Cardiac septum (tissue), 1 donor: ENCODE measurements around the gene BIRC6. TPM values are rescaled to one million over a fixed set of nuclear protein-coding genes. Genes with fewer than 3 reads are reported as not detected.
"Not testable (repeated sequence)": the region's sequence is repeated elsewhere in the genome, so short reads cannot be mapped to it uniquely, and the experiment has no call there.

Experiments
- DNase-seq: peaks from one replicate; pipeline ENCODE4 v3.0.0-alpha.2; 2020; ENCODE audit warnings: low spot score
- intact Hi-C: fragments of 100-400 bp; cut with DNase I; formaldehyde crosslinking; loops from one replicate; pipeline ENCODE4 v1.14.0; 2022
- long read RNA-seq: library from polyadenylated mRNA; unstranded; transcript quantifications from one replicate; pipeline ENCODE4 v2.0.0, GENCODE V29; 2021
- total RNA-seq: library from RNA; stranded (reverse); fragmentation: NEBNext Ultra II Directional; extraction: Animal tissue kit (Norgen Biotek cat#: 25700); gene quantifications from one replicate; pipeline ENCODE4 v1.2.1, GENCODE V29; 2021
- donor health status: DM: no; HTN: no; CAD: no.

BIRC6 gene, protein sequence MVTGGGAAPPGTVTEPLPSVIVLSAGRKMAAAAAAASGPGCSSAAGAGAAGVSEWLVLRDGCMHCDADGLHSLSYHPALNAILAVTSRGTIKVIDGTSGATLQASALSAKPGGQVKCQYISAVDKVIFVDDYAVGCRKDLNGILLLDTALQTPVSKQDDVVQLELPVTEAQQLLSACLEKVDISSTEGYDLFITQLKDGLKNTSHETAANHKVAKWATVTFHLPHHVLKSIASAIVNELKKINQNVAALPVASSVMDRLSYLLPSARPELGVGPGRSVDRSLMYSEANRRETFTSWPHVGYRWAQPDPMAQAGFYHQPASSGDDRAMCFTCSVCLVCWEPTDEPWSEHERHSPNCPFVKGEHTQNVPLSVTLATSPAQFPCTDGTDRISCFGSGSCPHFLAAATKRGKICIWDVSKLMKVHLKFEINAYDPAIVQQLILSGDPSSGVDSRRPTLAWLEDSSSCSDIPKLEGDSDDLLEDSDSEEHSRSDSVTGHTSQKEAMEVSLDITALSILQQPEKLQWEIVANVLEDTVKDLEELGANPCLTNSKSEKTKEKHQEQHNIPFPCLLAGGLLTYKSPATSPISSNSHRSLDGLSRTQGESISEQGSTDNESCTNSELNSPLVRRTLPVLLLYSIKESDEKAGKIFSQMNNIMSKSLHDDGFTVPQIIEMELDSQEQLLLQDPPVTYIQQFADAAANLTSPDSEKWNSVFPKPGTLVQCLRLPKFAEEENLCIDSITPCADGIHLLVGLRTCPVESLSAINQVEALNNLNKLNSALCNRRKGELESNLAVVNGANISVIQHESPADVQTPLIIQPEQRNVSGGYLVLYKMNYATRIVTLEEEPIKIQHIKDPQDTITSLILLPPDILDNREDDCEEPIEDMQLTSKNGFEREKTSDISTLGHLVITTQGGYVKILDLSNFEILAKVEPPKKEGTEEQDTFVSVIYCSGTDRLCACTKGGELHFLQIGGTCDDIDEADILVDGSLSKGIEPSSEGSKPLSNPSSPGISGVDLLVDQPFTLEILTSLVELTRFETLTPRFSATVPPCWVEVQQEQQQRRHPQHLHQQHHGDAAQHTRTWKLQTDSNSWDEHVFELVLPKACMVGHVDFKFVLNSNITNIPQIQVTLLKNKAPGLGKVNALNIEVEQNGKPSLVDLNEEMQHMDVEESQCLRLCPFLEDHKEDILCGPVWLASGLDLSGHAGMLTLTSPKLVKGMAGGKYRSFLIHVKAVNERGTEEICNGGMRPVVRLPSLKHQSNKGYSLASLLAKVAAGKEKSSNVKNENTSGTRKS (N-terminal part only)
- 57.0 TPM for total RNA-seq
- long read RNA-seq, partial matches to known transcripts: 16 of 23 reads
- long read RNA-seq, other reads (novel, unspliced or antisense): 7 of 23 reads

GRCh38 chr2:32356681-32357317 lies at the start of gene BIRC6:
TSS of gene BIRC6 (plus strand) at chr2:32357023. CDS start at chr2:32357162, 139 bp downstream.
- intact Hi-C loops: loop anchor here (2.0 kb wide), 2 partner anchors 80 to 192 kb away; partner anchors contain the start of genes SLC30A6 and YIPF4
- peak; percentile 99 for DNase-seq

DNA sequence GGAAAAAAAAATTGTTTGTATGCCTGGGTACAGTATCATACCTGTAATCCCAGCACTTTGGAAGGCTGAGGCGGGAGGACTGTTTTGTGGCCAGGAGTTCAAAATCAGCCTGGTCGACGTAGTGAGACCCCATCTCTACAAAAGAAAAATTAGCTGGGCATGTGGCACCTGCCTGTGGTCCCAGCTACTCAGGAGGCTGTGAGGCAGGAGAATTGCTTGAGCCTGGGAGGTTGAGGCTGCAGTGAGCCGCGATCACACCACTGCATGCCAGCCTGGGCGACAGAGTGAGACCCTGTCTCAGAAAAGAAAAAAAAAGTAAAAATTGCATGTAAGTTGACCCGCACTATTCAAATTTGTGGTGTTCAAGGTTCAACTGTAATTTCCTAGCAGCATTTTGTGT lies 46.2 kb upstream of the BIRC6 start:
- intact Hi-C loops: no loop called here
- DNase-seq: no peak

- intact Hi-C loops: no loop called here
- DNase-seq: no peak
Observed at GRCh38 chr2:32314886-32315285, 41.9 kb upstream of the BIRC6 start.

DNA sequence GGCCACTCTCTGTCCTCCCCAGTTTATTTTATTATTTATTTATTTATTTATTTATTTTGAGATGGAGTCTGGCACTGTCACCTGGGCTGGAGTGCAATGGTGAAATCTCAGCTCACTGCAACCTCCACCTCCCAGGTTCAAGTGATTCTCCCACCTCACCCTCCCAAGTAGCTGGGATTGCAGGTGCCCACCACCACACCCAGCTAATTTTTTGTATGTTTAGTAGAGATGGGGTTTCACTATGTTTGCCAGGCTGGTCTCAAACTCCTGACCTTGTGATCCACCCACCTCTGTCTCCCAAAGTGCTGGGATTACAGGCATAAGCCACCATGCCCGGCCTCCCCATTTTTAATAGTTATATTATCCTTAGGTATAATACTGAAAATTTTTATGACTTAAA lies 28.1 kb upstream of the BIRC6 start:
- intact Hi-C loops, DNase-seq: not testable (repeated sequence)

DNA sequence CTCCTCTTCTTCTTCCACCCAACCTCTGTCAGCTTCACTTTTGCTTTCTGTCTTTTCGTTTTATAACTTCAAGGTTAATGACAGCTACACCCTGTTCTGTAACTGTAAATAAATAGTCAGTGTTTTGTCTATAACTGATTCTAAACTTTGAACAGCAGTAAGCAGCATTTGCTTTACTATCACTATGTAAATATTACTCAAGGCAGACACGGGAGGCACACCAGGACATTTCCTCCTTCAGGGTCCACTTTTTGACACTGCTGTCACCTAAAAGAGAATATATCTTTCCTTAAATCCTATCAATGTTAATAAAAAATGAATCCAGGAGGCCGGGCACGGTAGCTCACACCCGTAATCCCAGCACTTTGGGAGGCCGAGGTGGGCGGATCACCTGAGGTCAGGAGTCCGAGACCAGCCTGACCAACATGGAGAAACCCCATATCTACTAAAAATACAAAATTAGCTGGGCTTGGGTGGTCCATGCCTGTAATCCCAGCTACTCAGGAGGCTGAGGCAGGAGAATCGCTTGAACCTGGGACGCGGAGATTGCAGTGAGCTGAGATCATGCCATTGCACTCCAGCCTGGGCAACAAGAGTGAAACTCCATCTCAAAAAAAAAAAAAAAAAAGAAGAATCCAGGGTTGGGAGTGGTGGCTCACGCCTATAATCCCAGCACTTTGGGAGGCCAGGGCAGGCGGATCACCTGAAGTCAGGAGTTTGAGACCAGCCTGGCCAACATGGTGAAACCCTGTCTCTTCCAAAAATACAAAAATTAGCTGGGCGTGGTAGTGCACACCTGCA lies 27.4 kb upstream of the BIRC6 start:
- intact Hi-C loops, DNase-seq: not testable (repeated sequence)

GRCh38 chr2:32330136-32330535 lies 26.7 kb upstream of the BIRC6 start:
- intact Hi-C loops: no loop called here

GRCh38 chr2:32342801-32343200 lies 14.0 kb upstream of the BIRC6 start:
- intact Hi-C loops: no loop called here
- DNase-seq: no peak

More at GRCh38 chr2:32330136-32330535, 26.7 kb upstream of the BIRC6 start:
- DNase-seq: no peak

DNA sequence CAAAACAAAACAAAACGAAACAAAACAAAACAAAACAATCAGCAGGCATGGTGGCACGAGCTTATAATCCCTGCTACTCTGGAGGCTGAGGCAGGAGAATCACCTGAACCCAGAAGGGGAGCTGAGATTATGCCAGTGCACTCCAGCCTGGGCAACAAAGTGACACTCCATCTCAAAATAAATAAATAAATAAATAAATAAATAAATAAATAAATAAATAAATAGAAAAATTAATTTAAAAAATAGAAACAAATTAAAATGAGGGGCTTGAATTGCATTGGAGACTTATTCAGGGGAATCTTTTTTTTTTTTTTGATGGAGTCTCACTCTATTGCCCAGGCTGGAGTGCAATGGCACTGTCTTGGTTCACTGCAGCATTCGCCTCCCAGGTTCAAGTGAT lies 6.0 kb upstream of the BIRC6 start:
- intact Hi-C loops, DNase-seq: not testable (repeated sequence)

DNA sequence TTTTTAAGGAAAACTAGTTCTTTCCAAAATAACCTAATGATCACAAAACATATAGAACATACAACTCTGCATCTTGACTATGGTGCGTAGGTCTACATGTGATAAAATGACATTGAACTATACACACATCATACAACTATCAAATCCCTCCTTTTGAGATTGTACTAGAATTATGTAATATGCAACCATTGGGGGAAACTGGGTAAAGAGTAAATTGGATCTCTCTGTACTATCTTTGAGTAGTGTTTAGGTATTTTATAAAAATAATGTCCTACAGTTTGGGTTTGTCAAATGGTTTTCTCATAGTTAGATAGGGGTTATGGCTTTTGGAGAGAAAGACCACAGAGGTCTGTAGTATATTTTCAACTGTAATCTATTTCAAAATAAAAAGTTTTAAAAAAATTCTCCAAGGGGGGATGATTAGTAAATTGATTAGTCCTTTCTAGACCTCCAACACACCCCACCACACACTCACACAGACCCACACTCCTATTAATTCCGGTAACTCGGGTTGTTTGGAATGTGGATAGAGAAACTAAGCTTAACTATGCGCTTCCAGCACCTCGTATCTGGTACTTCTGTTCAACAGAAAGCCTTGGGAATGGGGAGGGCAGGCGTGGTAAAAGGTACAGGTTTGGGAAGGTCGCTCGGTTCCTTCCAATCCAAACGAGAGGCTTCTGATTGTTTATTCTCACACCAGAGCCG lies 695 bp upstream of the BIRC6 start:
- intact Hi-C loops: loop anchor here (2.0 kb wide), 2 partner anchors 79 to 191 kb away; partner anchors contain the start of genes SLC30A6 and YIPF4
- no peak for DNase-seq

DNA sequence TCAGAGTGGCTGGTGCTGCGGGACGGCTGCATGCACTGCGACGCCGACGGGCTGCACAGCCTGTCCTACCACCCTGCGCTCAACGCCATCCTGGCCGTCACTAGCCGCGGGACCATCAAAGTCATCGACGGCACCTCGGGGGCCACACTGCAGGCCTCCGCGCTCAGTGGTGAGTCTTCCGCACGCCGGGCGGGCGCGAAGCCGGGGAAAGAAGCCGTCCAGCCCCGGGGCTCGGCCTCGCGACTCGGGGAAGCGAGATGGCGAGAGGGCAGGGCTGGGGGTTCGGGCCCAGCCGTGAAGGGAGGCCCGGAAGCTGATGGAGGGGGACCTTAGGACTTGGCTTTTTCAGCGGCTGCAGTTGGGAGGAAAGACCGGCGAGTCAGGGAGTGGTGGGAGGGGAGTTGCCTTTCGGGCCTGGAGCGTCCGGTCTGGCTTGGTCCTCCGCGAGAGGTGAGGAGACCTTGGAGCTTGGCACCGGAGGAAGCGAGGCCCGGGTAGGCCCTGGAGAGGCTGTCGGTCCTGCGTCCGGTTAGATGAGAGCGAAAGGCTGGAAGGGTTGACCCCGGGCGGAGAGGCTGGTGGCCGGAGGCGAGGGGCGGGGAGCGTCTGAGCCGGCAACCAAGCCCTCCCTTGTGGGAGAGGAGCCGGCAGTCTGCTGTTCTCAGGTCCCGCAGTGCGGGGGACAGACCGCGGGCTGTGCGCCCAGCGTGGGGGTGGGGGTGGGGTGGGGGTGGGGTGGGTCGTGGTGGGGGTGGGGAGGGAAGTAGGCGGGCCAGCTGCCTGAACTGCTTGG lies 691 bp downstream of the BIRC6 start:
- intact Hi-C loops: loop anchor here (2.0 kb wide), 2 partner anchors 81 to 193 kb away; partner anchors contain the start of genes SLC30A6 and YIPF4
- peak; percentile 80 for DNase-seq

GRCh38 chr2:32358111-32358482 lies 1.3 kb downstream of the BIRC6 start:
- DNase-seq: no peak
- intact Hi-C loops: no loop called here

DNA sequence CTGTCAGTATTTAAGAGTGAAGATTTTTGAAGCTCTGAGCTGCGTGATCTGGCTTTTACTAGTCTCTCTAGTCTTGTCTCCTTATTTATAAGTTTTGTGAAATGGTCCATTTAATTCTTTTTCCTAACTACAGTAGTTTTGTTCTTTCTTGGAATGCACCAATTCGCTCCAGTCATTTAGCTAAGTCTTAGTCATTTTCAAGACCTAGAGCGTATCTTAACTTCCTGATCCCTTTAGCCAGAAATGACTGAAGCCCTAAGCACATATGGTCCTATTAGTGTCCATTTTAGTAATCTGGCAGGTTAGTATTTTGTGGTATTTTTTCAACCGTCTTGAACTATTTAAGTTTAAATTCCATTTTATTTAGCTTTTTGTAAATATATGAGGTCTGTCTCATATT lies 3.6 kb downstream of the BIRC6 start:
- intact Hi-C loops: no loop called here
- no peak for DNase-seq

GRCh38 chr2:32362997-32363396 lies 6.2 kb downstream of the BIRC6 start:
- intact Hi-C loops, DNase-seq: not testable (repeated sequence)

GRCh38 chr2:32363597-32363996 lies 6.8 kb downstream of the BIRC6 start:
- DNase-seq: no peak
- intact Hi-C loops: no loop called here

DNA sequence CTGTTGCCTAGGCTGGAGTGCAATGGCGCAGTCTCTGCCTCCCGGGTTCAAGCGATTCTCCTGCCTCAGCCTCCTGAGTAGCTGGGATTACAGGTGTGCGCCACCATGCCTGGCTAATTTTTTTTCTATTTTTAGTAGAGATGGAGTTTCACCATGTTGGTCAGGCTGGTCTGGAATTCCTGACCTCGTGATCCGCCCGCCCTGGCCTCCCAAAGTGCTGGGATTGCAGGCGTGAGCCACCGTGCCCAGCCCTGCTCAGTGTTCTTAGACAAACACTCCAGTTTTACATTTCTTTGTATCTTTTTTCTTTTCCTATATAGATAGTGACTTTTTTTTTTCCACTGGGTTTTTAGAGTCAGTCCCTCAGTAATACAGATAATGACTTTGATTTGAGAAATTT lies 7.5 kb downstream of the BIRC6 start:
- DNase-seq, intact Hi-C loops: not testable (repeated sequence)

GRCh38 chr2:32365679-32366078 lies 8.9 kb downstream of the BIRC6 start:
- intact Hi-C loops, DNase-seq: not testable (repeated sequence)

DNA sequence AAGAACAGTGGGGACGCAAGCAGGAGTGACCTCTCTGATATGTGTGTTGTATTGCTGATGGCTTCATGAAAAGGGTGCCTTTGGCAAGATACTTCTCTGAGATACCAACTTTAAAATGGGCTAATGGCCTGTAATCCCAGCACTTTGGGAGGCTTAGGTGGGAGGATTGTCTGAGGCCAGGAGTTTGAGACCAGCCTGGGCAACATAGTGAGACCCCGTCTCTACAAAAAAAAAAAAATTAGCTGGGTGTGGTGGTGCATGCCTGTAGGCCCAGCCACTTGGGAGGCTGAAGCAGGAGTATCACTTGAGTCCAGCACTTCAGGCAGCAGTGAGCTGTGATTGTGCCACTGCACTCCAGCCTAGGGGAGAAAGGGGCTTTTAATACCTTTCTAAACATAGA lies 9.8 kb downstream of the BIRC6 start:
- DNase-seq: no peak
- intact Hi-C loops: no loop called here
